DND-41 (cell line): ENCODE results near the gene MGAT2.
A peak's percentile ranks its signal among the peaks of the same experiment; 100 is the strongest.

Experiments used
- ATAC-seq: fragments of 200-7000 bp; cut with Tn5 transposase; 3 replicates; pipeline ENCODE4 v1.9.1; 2021; ENCODE audit warnings: low read depth; ENCODE audit not compliant: insufficient read depth
- DNase-seq: peaks from one replicate; pipeline ENCODE4 v3.0.0-alpha.2; 2020
- H2AFZ ChIP-seq: 2 replicates; pipeline ENCODE4 v1.6.0; 2012; ENCODE audit warnings: low read depth, low read length
- H3K27ac ChIP-seq: 2 replicates; pipeline ENCODE4 v1.5.1; 2012; ENCODE audit warnings: low read length, inconsistent platforms
- H3K27me3 ChIP-seq: fragments of 200-600 bp; sonication (generic); 2 replicates; pipeline ENCODE4 v1.6.0; 2012; ENCODE audit warnings: low read length, mild to moderate bottlenecking, inconsistent platforms; ENCODE audit not compliant: insufficient read depth, poor library complexity
- H3K36me3 ChIP-seq: 2 replicates; pipeline ENCODE4 v1.5.1; 2012; ENCODE audit warnings: low read length, inconsistent platforms; ENCODE audit not compliant: insufficient read depth
- H3K4me1 ChIP-seq: 2 replicates; pipeline ENCODE4 v1.5.1; 2012; ENCODE audit warnings: mild to moderate bottlenecking, low read length; ENCODE audit not compliant: insufficient read depth
- H3K4me2 ChIP-seq: 2 replicates; pipeline ENCODE4 v1.6.0; 2012; ENCODE audit warnings: mild to moderate bottlenecking, moderate library complexity, low read length, inconsistent platforms; ENCODE audit not compliant: insufficient read depth
- H3K4me3 ChIP-seq, 2 experiments: fragments of 200-600 bp in 1 of 2; shearing (Covaris generic) in 1 of 2; 2 replicates each; pipeline ENCODE4 v1.5.1; 2012 to 2016; ENCODE audit warnings: inconsistent platforms in 2 of 2, low read length in 2 of 2, mild to moderate bottlenecking in 2 of 2, low read depth in 1 of 2, moderate library complexity in 1 of 2
- H3K79me2 ChIP-seq: 2 replicates; pipeline ENCODE4 v1.6.0; 2012; ENCODE audit warnings: low read length, inconsistent platforms; ENCODE audit not compliant: insufficient read depth
- H3K9ac ChIP-seq: 2 replicates; pipeline ENCODE4 v1.6.0; 2012; ENCODE audit warnings: low read depth, mild to moderate bottlenecking, inconsistent platforms, low read length, moderate library complexity
- H3K9me3 ChIP-seq: 2 replicates; pipeline ENCODE4 v1.5.1; 2012; ENCODE audit warnings: low read length, moderate library complexity, mild to moderate bottlenecking, inconsistent platforms; ENCODE audit not compliant: insufficient read depth, severe bottlenecking
- H4K20me1 ChIP-seq: 2 replicates; pipeline ENCODE4 v1.6.0; 2012; ENCODE audit warnings: low read length; ENCODE audit not compliant: insufficient read depth
- CTCF ChIP-seq: IDR thresholded peaks from 2 replicates; pipeline ENCODE4 v1.5.1; 2012; ENCODE audit warnings: borderline replicate concordance, low read length, moderate library complexity, mild to moderate bottlenecking; ENCODE audit not compliant: poor library complexity, severe bottlenecking; ENCODE audit errors: extremely low read depth
- EZH2 ChIP-seq: IDR thresholded peaks from 3 replicates; pipeline ENCODE4 v1.6.1; 2012; ENCODE audit warnings: borderline replicate concordance, low read depth, mild to moderate bottlenecking, moderate library complexity, low read length, inconsistent platforms; ENCODE audit not compliant: severe bottlenecking

The MGAT2 gene

GRCh38 chr14:49621114-49621881 lies 699 bp downstream of the MGAT2 start:
- Histone ChIP-seq H3K27me3 (no peaks in the 10 kb centered on the region), H2AFZ (peak overlapping the region; percentile 77), H3K79me2 (peaks cover 94% of the 10 kb centered on the region), H3K4me2 (peak overlapping the region; percentile 90), H3K27ac (peak overlapping the region; percentile 88), H4K20me1 (peaks cover 31% of the 10 kb centered on the region), H3K9ac (peak overlapping the region; percentile 87), H3K9me3 (no peaks in the 10 kb centered on the region), H3K36me3 (peaks cover 63% of the 10 kb centered on the region), H3K4me3 (peak overlapping the region; percentile 67 to 72), H3K4me1 (peaks cover 59% of the 10 kb centered on the region)
- DNase-seq (peak; percentile 74), ATAC-seq (peak; percentile 36)
- TF ChIP-seq CTCF (no peak), EZH2 (no peak)

GRCh38 chr14:49622022-49622607 lies 1.5 kb downstream of the MGAT2 start:
- H3K36me3 ChIP-seq: peaks cover 62% of the 10 kb centered on the region
- no peak for TF ChIP-seq CTCF
- TF ChIP-seq EZH2: no peak
- DNase-seq (no peak), ATAC-seq (no peak)
- H3K4me1 ChIP-seq: peaks cover 59% of the 10 kb centered on the region
- peak overlapping the region; percentile 87 for H3K9ac ChIP-seq
- no peaks in the 10 kb centered on the region for H3K9me3 ChIP-seq
- H3K4me2 ChIP-seq: peak overlapping the region; percentile 90
- peaks cover 96% of the 10 kb centered on the region for H3K79me2 ChIP-seq
- H3K27me3 ChIP-seq: no peaks in the 10 kb centered on the region
- no peak overlapping the region for H2AFZ ChIP-seq
- peak overlapping the region; percentile 67 to 72; a peak in 3 of 4 replicates for H3K4me3 ChIP-seq
- H4K20me1 ChIP-seq: peaks cover 27% of the 10 kb centered on the region
- peak overlapping the region; percentile 88 for H3K27ac ChIP-seq

- peaks cover 21% of the 10 kb centered on the region for H4K20me1 ChIP-seq
- ATAC-seq (no peak), DNase-seq (no peak)
- TF ChIP-seq CTCF (no peak), EZH2 (no peak)
- peak overlapping the region; percentile 87 for H3K9ac ChIP-seq
- no peaks in the 10 kb centered on the region for H3K9me3 ChIP-seq
- H3K27me3 ChIP-seq: no peaks in the 10 kb centered on the region
- H3K27ac ChIP-seq: no peak overlapping the region; the same call in 1 of the 2 replicates
- H3K4me3 ChIP-seq: peak overlapping the region; percentile 67 to 72; a peak in 3 of 4 replicates
- peaks cover 95% of the 10 kb centered on the region for H3K79me2 ChIP-seq
- peak overlapping the region; percentile 90 for H3K4me2 ChIP-seq
- H3K4me1 ChIP-seq: peaks cover 50% of the 10 kb centered on the region
- H2AFZ ChIP-seq: no peak overlapping the region
- H3K36me3 ChIP-seq: peaks cover 49% of the 10 kb centered on the region
Observed at GRCh38 chr14:49623387-49623786, 2.8 kb downstream of the MGAT2 start.
